Osteoblast (primary cell): ENCODE data around the gene ANKRD13B. TPM values are rescaled to one million over a fixed set of nuclear protein-coding genes. Genes with fewer than 3 reads are reported as not detected.

ENCODE experiments used
- DNase-seq: peaks from one replicate; pipeline ENCODE4 v3.0.0; 2011; ENCODE audit warnings: low spot score, mixed read lengths; ENCODE audit not compliant: insufficient read length; ENCODE audit errors: missing footprints
- H2AFZ ChIP-seq: 2 replicates; pipeline ENCODE4 v1.6.0; 2011; ENCODE audit warnings: mild to moderate bottlenecking, low read length
- H3K27ac ChIP-seq: 2 replicates; pipeline ENCODE4 v1.5.1; 2011; ENCODE audit warnings: mild to moderate bottlenecking, low read depth, low read length, moderate library complexity
- H3K27me3 ChIP-seq: 2 replicates; pipeline ENCODE4 v1.6.0; 2012; ENCODE audit warnings: mild to moderate bottlenecking, control low read depth, inconsistent platforms, low read length, moderate library complexity; ENCODE audit not compliant: insufficient read depth
- H3K36me3 ChIP-seq: 2 replicates; pipeline ENCODE4 v1.5.1; 2011; ENCODE audit warnings: mild to moderate bottlenecking, low read length, control low read depth, moderate library complexity; ENCODE audit not compliant: insufficient read depth
- H3K4me1 ChIP-seq: 2 replicates; pipeline ENCODE4 v1.5.1; 2011; ENCODE audit warnings: mild to moderate bottlenecking, low read length, control low read depth, moderate library complexity; ENCODE audit not compliant: insufficient read depth
- H3K4me2 ChIP-seq: 2 replicates; pipeline ENCODE4 v1.6.0; 2011; ENCODE audit warnings: mild to moderate bottlenecking, low read length; ENCODE audit not compliant: insufficient read depth
- H3K4me3 ChIP-seq: fragments of 200-600 bp; sonication (generic); 3 replicates; pipeline ENCODE4 v1.5.1; 2012; ENCODE audit warnings: mild to moderate bottlenecking, low read length, inconsistent platforms; ENCODE audit not compliant: insufficient read depth
- H3K79me2 ChIP-seq: 2 replicates; pipeline ENCODE4 v1.6.0; 2012; ENCODE audit warnings: mild to moderate bottlenecking, low read length, control low read depth, inconsistent platforms; ENCODE audit not compliant: insufficient read depth
- H3K9me3 ChIP-seq: 2 replicates; pipeline ENCODE4 v1.5.1; 2011; ENCODE audit warnings: low read depth, low read length, control low read depth
- H4K20me1 ChIP-seq: 2 replicates; pipeline ENCODE4 v1.6.0; 2012; ENCODE audit warnings: mild to moderate bottlenecking, low read length, control low read depth; ENCODE audit not compliant: insufficient read depth
- total RNA-seq: library from RNA; depleted of rRNA; stranded (reverse); fragments of >200 nt; gene quantifications from 2 replicates; pipeline ENCODE4 v1.2.3, GENCODE V29; 2012
- TF ChIP-seq, protein P1 (sequence below): IDR thresholded peaks from 2 replicates; pipeline ENCODE4 v1.5.1; 2011; ENCODE audit warnings: mild to moderate bottlenecking, low read depth, low read length, moderate library complexity; ENCODE audit errors: extremely low read depth

The ANKRD13B gene
- total RNA-seq, 1 donor: 18.5 TPM

DNA sequence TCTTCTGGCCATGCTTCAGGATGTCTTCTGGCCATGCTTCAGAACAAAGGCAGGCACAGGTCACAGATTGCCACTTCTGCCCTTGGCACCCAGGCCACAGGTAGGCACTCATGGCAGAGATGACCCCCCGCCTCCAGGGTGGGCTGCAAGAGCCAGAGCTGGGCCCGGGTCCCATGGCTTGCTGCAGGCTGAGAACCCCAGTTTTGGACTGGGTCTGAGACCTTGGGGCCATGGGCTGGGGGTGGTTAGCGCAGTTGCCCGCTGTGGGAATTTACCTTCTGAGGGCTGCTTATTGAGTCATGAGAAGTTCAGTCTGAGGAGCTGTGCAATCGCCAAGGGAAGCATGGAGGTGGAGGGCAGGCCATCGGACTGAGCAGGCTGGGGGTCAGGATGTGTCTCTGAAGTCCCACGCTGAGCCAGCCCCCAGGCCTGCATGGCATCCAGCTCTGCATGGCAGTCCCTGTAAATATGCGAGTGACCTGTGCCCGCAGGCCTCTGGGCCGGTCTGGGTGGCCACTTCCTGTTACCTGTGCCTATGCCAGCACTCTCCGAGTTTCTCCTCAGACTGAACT lies 1.7 kb downstream of the ANKRD13B start:
- H3K27me3 ChIP-seq: no peaks in the 10 kb centered on the region
- H3K4me1 ChIP-seq: peaks cover 42% of the 10 kb centered on the region

DNA sequence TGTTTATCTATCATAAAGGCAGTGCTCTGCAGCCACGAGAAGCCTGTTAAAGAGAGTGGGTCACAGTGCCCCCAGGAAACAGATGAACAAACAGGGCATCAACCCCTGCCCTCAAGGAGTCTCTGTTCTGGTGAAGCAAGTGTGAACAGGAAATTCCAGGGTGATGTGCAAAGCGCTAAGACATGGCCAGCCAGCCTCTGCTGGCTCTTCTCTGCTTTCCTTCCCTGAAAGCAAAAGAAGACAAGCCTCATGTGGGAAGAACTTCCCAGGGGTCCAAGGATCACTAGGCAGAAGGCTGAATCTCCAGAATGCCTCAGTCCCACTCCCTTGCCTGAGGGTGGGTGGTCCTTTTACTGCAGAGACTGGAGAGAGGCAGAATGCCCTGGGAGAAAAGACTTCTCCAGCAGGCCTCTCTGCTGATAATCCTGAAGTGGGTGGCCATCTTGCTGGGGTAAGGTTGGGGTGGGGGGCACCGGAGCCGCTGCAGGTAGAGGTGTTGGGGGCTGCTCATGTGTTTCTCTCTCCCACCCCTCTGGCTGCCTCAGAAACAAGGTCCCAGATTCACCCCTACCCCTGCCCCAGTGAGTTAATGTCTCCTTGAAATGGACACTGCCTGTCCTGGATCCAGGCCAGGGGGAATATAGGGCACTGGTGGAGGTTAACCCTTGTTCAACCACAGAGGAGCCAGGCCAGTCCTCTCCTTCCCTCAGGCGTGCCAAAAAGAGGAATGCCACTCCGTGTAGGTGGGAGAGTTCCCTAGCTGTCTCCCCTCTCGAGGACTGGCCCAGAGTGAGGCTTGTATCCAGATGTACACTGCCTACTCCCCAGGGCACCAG lies 2.4 kb downstream of the ANKRD13B start:
- H3K9me3 ChIP-seq: no peaks in the 10 kb centered on the region
- peaks cover 33% of the 10 kb centered on the region for H4K20me1 ChIP-seq
- no peak overlapping the region for H2AFZ ChIP-seq
- no peak overlapping the region for H3K27ac ChIP-seq
- no peaks in the 10 kb centered on the region for H3K79me2 ChIP-seq
- DNase-seq: no peak
- H3K4me3 ChIP-seq: no peak overlapping the region
- TF ChIP-seq, protein P1, sequence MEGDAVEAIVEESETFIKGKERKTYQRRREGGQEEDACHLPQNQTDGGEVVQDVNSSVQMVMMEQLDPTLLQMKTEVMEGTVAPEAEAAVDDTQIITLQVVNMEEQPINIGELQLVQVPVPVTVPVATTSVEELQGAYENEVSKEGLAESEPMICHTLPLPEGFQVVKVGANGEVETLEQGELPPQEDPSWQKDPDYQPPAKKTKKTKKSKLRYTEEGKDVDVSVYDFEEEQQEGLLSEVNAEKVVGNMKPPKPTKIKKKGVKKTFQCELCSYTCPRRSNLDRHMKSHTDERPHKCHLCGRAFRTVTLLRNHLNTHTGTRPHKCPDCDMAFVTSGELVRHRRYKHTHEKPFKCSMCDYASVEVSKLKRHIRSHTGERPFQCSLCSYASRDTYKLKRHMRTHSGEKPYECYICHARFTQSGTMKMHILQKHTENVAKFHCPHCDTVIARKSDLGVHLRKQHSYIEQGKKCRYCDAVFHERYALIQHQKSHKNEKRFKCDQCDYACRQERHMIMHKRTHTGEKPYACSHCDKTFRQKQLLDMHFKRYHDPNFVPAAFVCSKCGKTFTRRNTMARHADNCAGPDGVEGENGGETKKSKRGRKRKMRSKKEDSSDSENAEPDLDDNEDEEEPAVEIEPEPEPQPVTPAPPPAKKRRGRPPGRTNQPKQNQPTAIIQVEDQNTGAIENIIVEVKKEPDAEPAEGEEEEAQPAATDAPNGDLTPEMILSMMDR: no peak
- H3K27me3 ChIP-seq: no peaks in the 10 kb centered on the region
- no peaks in the 10 kb centered on the region for H3K36me3 ChIP-seq
- no peak overlapping the region for H3K4me2 ChIP-seq
- peaks cover 35% of the 10 kb centered on the region for H3K4me1 ChIP-seq

More for the DNA sequence above, 1.7 kb downstream of the ANKRD13B start:
- Histone ChIP-seq H4K20me1 (peaks cover 30% of the 10 kb centered on the region), H3K4me3 (no peak overlapping the region), H3K4me2 (no peak overlapping the region), H3K27ac (no peak overlapping the region), H2AFZ (no peak overlapping the region), H3K79me2 (no peaks in the 10 kb centered on the region), H3K9me3 (no peaks in the 10 kb centered on the region), H3K36me3 (no peaks in the 10 kb centered on the region)
- TF ChIP-seq, protein P1: no peak
- DNase-seq: no peak

DNA sequence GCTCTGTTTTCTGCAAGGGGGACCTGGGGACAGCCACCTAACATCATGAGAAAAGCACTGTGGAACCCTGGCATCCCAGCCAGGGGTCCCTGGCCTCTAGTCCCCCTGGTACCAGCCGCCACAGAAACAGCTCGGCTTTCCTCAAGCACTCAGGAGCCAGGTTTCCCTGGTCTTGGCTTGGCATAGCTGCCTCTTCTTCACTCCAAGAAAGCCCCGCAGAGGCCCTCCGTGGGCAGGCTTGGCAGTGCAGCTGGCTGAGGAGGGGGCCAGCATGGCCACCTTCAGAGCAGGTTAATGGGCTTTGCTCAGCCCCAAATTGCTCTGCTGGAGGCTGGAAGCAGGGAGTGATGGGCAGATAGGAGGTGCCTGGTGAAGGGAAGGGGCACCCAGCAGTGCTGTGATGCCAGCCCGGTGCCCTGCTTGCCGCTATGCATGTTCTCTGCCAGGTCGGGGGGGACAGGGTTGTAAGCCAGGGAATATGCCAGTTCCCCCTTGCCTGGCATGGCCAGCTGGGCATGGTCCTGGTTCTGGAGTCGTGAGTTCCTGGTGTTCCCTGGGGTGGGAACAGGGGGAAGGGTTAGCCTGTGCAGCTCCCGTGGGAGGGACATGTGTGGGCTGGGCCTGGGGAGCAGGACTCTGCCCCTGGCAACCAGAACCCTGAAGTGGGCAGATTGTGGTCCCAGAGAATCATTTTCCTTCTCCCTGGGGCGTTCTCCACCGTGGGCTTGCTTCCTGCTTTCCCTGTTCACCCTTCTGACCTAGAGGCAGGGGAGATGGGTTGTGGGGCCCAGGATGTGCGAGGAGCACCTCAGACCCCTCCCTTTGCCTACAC lies 3.2 kb downstream of the ANKRD13B start:
- Histone ChIP-seq H3K4me3 (no peak overlapping the region), H3K4me1 (peaks cover 27% of the 10 kb centered on the region), H4K20me1 (peaks cover 33% of the 10 kb centered on the region), H3K9me3 (no peaks in the 10 kb centered on the region), H3K36me3 (no peaks in the 10 kb centered on the region), H3K79me2 (no peaks in the 10 kb centered on the region), H3K27me3 (no peaks in the 10 kb centered on the region), H3K27ac (no peak overlapping the region), H3K4me2 (no peak overlapping the region), H2AFZ (no peak overlapping the region)
- DNase-seq: no peak
- TF ChIP-seq, protein P1: no peak

DNA sequence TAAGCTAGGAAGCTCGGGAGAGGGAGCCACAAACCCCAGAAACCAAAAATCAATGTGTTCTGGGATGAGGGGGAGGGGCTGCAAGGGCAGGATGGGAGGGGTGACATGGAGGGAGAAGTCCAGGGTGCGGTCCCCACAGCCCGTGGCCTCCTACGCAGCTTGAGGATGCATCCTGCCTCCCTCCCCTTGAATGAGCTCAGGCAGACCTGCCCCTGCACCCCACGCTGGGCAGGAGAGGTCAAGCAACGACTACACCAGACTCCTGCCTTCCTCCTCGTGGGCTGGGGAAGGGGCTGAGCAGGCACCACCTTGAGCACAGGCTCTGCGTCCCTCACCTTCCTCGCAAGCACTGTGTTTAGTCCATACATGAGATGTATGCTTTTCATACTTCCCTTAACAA lies 3.9 kb downstream of the ANKRD13B start:
- Histone ChIP-seq H2AFZ (no peak overlapping the region), H3K27me3 (no peaks in the 10 kb centered on the region), H4K20me1 (peaks cover 33% of the 10 kb centered on the region), H3K9me3 (no peaks in the 10 kb centered on the region), H3K4me2 (no peak overlapping the region), H3K4me3 (no peak overlapping the region), H3K27ac (no peak overlapping the region), H3K79me2 (no peaks in the 10 kb centered on the region), H3K4me1 (peaks cover 20% of the 10 kb centered on the region), H3K36me3 (no peaks in the 10 kb centered on the region)
- no peak for DNase-seq
- TF ChIP-seq, protein P1: no peak
